ENCODE measurements around the gene MRPL40.

Gene MRPL40

DNA sequence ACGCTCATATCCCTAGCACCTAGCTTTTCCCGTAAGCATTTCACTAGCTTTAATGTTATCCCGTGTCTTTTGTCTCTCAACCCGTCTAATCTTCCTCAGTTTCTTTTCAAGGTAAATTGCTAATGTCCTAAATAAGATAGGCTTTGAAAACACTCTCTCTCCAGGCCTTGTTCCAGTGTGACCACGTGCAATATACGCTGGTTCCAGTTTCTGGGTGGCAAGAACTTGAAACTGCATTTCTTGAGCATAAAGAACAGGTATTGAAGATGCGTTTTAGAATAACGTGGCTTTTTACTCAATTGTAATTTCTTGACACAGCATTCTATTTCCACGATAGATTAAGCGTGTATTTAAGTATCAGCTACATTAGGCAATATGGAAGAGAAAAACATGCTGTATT is 48.4 kb downstream of the MRPL40 start:
- FAIRE-seq (no peak), DNase-seq (ENCODE audit: low spot score) (no peak)

DNA sequence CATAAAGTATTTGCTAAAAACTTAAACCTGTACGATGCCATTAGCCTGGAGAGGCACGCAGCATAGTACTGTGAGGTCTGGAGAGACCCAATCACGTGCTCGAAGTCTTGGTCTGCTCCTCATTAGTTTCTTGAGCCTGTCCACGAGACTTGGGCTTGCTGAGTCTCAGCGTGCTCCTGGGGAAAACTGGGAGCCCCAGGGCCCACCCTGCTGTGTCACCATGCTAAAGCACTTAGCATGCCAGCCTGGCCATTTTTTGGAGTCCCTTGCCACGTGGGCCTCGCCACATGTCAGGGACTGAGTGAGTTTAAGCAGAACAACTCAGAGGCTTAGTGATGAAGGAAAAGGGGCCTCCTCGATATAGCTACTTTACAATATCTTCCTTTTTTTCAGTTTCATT is 50.0 kb downstream of the MRPL40 start:
- FAIRE-seq = no peak
- no peak for DNase-seq (ENCODE audit: low spot score)

- DNase-seq (ENCODE audit: low spot score) (no peak), FAIRE-seq (no peak)
Observed at GRCh38 chr22:19483481-19484244, 51.3 kb downstream of the MRPL40 start.

All from RCC 7860 (cell line).